RKO (cell line): ENCODE data around the gene SLC37A1.
"Not testable (repeated sequence)": the region's sequence is repeated elsewhere in the genome, so short reads cannot be mapped to it uniquely, and the experiment has no call there.

Experiments used
- DNase-seq: peaks from one replicate; pipeline ENCODE4 v3.0.0-alpha.2; 2016; ENCODE audit warnings: low spot score

SLC37A1 gene

GRCh38 chr21:42619166-42619565 is 105.5 kb downstream of the SLC37A1 start:
- DNase-seq = no peak

- DNase-seq = no peak
Observed at GRCh38 chr21:42619841-42620240, 106.2 kb downstream of the SLC37A1 start.

- no peak for DNase-seq
Observed at GRCh38 chr21:42621166-42621818, 107.6 kb downstream of the SLC37A1 start.

- DNase-seq = no peak
Observed at GRCh38 chr21:42621819-42622177, 108.1 kb downstream of the SLC37A1 start.

- no peak for DNase-seq
Observed at GRCh38 chr21:42622284-42622683, 108.6 kb downstream of the SLC37A1 start.

- DNase-seq = no peak
Observed at GRCh38 chr21:42623694-42624093, 110.0 kb downstream of the SLC37A1 start.

- no peak for DNase-seq
Observed at GRCh38 chr21:42624095-42624790, 110.6 kb downstream of the SLC37A1 start.

- no peak for DNase-seq
Observed at GRCh38 chr21:42624936-42625335, 111.3 kb downstream of the SLC37A1 start.

GRCh38 chr21:42626171-42626570 is 112.5 kb downstream of the SLC37A1 start:
- no peak for DNase-seq

GRCh38 chr21:42627527-42628289 is 114.1 kb downstream of the SLC37A1 start:
- DNase-seq = no peak

- DNase-seq = not testable (repeated sequence)
Observed at GRCh38 chr21:42628466-42629061, 114.9 kb downstream of the SLC37A1 start.

- DNase-seq = no peak
Observed at GRCh38 chr21:42629933-42630589, 116.4 kb downstream of the SLC37A1 start.

GRCh38 chr21:42630626-42631025 is 117.0 kb downstream of the SLC37A1 start:
- DNase-seq = no peak
